Activated gamma-delta T cell treated with Interleukin-2 at 50 U/mL for 16 hours (primary cell): ENCODE measurements around the gene MRFAP1.
"Not testable (repeated sequence)": the region's sequence is repeated elsewhere in the genome, so short reads cannot be mapped to it uniquely, and the experiment has no call there.

ENCODE experiments used
- DNase-seq: peaks from one replicate; pipeline ENCODE4 v3.0.0-alpha.2; 2020

Gene MRFAP1

DNA sequence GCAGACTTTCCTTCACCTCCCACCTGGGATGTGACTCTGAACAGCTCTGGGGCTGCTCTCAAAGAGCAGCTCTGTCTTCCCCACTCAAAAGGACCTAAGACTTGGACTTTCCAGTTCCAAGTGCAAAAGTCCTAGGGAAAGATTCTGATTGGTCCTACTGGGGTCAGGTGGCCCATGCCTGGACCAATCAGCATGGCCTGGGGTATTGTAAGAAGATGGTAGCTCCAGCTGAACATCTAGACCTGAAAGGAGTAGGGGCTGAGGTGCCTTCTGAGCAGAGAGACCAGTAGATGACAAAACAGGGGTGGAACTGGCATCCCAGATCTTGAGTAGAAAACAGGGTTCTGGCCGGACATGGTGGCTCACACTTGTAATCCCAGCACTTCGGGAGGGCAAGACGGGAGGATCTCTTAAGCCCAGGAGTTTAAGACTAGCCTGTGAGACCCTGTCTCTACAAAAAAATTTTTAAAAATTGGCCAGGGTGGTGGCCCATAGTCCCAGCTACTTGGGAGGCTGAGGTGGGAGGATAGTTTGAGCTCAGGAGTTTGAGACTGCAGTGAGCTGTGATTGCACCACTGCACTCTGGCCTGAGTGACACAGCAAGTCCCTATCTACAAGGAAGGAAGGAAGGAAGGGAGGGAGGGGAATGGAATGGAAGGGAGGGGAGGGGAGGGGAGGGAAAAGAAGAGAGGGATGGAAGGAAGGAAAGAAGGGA, 27.4 kb upstream of the MRFAP1 start:
- no peak for DNase-seq

DNA sequence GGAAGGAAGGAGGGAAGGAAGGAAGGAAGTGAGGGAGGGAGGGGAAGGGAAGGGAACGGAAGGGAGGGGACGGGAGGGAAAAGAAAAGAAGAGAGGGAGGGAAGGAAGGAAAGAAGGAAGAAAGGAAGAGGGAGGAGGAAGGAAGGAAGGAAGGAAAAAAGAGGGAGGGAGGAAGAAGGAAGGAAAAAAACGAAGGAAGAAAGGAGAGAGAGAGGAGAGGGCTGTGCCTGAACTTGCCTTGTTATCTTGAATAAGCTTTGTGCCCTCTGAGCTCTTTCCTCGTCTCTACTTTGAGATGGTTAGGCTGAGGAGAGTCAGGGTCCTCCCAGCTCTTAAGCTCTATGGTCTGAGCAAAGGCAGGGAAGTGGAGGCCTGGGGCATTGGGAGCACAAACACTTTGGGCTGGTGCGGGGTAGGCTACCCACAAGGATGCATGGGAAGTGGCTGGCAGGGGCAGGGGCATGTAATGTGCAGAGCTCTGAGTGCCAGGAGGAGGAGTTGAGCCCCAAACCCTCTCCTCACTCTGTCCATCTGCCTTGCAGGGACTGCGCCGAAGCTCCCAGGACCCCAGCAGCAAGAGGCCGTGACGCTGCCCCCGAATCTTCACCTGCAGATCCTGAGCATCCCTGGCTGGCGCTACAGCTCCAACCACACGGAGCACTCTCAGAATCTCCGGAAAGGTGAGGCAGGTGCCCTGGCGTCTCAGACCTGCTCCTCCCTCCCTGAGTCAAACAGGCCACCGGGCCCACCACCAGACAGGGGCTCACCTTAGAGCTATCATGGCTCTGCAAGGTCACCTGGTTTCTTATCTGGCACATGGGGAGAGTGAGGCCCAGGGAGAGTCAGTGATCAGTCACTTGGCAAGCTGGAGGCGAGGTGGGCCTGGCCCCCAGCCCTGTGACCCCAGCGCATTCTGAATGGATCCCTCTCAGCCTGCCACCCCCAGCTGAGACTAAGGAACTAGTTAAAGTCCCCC, 26.5 kb upstream of the MRFAP1 start:
- DNase-seq: no peak

DNA sequence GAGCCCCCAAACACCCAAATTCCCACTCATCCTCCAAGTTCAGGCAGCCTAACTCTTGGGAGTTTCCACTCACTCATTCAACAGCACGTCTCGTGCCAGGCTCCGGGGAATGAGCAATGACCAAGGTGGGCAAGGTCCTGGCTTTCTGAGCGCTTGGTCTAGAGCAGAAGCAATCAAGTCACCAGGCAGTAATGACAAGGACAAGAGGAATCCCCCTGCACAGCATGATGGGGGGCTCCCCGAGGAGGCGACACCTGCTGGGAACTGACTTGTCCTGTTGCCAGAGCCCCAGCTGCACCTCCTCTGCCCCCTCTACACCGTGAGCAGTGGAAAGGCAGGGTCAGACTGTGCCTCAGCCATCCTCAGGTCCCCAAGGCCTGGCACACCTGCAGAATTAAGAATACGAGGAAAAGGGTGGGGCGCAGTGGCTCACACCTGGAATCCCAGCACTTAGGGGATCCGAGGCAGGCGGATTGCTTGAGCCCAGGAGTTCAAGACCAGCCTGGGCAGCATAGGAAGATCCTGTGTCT, 25.7 kb upstream of the MRFAP1 start:
- no peak for DNase-seq

DNA sequence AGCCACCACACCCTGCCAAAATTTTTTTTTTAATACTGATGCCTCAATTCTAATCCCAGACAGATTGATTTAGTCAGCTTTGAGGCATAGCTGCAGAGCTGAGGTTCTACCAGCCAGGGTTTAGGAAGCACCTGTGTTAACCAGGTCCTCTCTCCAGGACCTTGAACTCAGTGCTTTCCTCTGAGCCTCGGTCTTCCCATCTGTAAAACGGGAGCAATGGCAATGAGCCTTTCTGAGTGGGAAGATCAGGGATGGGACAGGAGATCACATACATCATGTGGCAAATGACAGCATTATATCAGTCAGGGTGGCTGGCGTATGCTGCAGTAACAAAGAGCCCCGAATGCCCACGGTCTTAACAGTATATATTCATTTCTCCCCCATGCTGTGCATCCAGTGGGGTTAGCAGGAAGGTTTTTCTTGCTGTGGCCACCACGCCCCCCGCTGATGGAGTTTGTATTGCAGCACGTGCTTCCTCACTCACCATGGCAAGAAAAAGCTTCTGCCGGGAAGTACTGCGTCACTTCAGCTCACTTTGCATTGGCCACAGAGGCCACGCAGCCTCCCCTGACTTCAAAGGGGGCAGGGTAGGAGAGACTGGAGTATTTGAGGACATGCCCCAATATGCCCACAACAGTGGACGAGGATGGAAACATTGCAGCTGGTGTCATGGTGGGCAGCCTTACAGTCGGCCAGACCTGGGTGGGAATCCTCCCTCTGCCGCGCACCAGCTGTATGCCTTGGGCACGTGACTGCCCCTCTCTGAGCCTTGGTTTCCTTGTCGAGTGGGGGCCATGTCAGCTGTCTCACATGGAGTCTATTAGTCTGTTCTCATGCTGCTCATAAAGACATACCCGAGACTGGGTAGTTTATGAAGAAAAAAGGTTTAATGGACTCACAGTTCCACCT, 24.1 kb upstream of the MRFAP1 start:
- DNase-seq: no peak

DNA sequence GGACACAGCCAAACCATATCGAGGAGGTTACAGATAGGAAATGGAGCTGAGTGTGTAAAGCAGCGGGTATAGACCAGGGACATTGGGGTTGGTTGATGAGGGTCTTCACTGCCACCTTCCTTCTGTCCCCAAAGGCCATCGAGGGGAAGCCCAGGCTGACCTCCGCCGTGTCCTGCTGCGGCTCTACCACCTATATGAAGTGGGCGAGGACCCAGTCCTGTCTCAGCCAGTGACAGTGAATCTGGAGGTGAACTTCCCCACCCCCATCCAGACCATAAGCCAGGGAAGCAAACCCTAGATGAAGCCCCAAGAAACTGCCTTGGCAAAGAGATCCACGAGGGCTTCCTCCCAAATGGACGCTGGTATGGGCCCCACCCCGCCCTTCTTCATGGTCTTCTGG, 23.2 kb upstream of the MRFAP1 start:
- no peak for DNase-seq

DNA sequence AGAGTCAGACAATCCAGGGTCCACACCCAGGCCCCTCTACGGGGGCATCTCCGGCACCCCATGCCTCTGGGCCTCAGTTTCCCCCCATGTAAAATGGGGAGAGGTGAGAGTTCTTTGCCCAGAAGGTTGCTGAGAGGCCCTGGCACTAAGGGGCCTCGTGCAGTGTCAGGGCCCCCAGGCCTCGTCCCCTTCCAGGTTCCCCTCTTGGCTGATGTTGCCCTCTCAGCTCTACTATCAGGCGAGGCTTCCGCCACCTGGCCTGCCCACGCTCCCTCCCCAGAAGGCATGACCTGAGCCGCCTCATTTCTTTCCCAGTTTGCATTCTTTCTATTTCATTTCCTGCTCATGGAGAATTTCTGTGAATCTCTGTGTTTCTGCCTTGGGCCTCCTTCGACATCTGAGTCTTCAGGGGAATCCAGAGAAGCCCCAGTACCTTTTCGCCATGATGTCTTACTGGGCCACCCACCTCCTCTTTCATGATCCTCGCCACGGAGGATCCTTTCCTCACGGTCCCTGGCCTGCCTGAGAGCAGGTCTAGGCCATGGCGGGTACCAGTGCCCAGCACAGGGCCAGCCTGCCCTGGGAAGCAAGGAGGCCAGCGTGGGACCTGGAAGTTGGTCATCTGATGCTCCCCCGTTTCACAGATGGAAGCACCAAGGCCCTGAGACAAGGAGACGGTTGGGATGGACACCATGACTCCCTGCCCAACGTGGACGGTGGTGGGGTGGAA, 21.9 kb upstream of the MRFAP1 start:
- no peak for DNase-seq

DNA sequence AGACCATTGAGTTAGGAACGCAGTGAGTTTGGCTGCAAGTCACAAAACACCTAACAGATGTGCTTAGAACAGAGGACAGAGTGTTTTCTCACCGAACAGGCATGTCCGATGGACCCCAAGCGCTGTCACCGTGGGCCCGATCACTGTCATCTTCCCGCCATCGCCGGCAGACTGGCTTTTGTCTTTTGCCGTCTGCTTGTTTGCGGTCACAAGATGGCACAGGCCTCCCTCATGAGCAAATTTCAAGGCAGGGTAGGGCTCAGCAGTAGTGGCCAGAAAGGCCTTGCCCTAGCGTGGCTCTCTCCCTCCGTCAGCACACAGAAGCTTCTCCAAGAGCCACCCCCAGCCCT, 21.4 kb upstream of the MRFAP1 start:
- no peak for DNase-seq

DNA sequence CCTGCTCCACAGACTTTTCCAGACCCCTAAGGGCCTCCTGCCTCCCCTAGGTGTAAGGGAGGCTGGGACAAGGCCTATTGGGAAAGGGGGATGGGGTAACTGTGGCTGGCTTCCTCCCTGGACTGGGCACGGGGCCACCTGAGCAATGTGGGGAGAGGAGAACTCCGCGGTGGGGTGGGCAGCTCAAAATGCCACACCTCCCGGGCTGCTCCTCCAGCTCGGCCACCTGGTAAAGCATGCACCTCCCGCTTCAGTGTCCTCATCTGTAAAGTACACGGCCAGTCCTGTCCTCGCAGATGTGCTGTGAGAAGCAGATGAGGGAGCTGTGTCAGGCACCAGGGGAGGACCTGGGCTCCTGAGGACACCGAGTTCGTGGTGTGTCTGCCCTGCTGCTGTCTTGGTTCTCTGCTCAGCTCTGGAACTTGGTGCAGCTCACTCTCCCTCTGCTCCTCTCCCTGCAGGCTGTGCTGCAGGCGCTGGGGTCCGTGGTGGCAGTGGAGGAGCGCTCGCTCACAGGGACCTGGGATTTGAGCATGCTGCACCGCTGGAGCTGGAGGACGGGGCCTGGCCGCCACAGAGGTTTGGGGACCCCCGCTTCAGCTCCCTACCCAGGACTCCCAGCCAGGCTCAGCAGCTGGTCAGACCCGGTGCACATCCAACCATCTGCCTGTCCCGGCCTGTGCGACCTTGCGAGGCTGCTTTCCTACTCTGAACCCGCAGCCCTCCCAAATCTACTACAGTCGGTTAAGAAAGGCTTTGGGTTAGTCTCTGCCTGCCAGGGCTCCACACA, 20.8 kb upstream of the MRFAP1 start:
- DNase-seq: no peak

DNA sequence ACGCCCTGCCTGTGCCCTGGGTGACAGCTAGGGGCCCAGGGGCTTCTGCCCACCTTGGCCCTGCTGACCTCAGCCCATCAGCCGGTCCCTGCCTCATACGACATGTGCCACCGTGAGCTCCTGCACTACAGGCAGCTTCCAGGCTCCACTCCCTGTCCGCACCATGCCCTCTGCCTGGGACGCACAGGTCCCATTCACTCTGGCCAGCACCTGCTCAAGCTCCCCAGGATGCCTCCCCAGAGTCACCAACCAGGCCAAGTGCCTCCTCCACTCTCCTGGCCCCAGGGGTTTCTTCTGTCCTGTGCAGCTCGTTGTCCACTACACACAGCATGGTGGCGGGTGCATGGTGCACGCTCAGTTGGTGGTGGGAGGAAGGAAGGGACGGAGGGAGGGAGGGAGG, 20.2 kb upstream of the MRFAP1 start:
- no peak for DNase-seq

DNA sequence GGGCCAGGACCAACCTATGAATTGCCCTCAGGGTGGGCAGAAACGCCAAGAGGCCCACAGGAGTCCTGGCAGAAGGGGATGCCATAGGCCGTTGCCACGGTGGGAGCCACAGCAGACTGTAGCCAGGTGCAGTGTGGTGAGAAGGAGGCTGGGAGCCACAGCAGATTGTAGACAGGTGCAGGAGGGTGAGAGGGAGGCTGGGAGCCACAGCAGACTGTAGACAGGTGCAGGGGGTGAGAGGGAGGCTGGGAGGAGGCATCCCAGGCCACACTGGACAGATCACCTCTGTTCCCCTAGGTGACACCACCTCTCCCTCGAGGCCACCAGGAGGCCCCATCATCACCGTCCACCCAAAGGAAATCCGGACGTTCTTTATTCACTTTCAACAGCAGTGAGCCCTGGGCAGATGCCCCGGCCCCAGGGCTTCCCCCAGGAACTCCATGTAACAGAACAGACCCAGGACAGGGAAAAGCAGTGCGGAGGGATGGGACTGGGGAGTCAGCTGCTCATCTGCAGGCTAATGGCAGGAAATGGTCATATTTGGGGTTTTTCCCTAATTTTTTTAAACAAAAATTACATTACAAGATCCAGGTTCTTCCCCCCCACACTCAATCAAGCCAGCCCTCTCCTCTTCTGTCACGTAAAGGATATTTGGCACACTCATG, 19.5 kb upstream of the MRFAP1 start:
- DNase-seq: no peak

DNA sequence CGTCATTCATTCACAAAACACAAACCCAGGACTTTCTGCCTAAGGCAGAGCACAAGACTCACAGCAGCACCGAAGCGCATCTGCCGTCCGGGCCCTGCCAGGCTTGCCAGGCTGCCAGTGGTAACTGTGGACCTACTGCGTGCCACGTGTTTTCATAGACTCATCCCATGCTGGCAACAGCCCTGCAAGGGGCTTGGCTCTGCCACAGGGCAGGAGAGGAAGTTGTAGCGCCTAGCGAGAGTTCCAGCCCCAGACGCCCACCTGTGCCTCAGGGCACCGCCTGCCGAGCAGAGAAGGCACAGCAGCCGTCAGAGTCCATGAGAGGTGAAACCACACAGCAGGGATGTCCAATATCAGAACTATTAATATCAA, 18.9 kb upstream of the MRFAP1 start:
- DNase-seq: no peak

DNA sequence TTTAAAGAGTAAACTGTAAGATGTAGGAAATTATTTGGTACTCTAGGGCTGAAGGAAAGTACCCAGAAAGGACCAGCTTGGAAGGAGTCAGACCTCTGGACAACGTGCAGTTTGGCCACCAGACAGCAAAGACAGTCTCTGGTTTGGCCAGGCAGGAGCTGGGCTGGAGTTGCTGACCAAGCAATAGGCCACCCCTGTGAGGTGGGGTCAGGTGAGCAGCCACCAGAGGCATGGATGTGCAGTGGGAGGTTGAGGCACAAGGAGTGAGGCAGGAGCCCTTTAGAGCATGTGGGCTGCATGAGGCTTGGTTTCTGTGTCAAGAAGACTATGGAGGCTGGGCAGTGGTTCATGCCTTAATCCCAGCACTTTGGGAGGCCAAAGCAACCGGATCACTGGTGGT, 17.7 kb upstream of the MRFAP1 start:
- no peak for DNase-seq

DNA sequence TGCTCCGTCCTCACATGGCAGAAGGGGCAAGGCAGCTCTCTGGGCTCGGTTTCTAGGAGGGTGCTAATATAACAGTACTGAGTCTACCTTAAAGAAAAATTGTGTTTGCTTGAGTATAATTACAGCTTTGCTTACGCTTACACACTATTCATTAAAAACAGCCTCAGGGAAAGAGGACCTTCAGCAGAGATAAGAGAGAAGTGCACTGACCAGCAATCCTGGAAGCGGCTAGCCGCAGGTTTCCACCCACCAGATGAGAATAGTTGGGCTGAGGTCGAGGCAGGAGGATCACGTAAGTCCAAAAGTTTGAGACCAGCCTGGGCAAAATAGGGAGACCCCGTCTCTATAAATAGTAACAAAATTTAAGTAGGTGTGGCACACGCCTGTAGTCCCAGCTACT, 15.2 kb upstream of the MRFAP1 start:
- DNase-seq: no peak

DNA sequence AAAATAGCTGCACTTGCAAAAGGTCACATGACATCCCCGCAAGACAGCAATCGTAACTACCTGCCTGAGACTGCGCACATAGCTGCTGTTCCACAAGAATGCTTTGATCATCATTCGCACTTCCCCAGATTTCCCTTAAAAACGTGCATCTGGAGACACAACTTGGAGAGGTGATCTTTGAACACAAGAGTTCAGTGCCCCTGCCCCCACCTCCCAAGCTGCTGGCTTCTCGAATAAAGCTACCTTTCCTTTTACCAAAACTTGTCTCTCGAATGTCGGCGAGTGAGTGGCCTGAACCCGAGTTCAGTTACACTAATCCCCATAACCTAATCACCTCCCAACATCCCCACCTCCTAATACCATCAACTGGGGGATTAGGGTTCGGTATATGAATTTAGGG, 14.4 kb upstream of the MRFAP1 start:
- DNase-seq: no peak

DNA sequence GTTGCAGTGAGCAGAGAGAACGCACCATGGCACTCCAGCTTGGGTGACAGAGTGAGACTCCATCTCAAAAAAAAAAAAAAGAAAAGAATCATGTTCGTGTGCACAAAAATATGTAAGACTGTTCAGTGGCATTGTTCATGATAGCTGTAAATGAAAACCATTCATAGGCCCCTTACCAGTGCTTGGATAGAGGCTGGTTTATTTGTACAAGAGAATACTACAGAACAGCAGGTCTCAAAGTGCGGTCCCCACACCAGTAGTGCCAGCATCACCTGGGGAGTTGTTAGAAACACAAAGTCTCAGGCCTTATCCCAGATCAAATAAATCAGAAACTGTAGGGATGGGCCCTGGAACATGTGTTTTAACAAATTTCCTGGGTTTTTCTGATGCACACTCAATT, 12.7 kb upstream of the MRFAP1 start:
- DNase-seq: no peak

DNA sequence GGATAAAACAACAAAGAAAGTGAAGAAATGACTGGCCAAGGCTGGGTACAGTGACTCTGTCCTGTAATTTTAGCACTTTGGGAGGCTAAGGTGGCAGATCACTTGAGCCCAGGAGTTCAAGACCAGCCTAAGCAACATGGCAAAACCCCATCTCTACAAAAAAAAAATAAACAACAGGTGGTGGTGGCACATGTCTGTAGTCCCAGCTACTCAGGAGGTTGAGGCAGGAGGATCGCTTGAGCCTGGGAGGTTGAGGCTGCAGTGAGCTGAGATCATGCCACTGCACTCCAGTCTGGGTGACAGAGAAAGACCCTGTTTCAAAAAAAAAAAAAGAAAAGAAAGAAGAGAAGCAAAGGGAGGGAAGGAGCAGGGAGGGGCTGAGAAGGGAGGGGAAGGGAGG, 12.0 kb upstream of the MRFAP1 start:
- not testable (repeated sequence) for DNase-seq

DNA sequence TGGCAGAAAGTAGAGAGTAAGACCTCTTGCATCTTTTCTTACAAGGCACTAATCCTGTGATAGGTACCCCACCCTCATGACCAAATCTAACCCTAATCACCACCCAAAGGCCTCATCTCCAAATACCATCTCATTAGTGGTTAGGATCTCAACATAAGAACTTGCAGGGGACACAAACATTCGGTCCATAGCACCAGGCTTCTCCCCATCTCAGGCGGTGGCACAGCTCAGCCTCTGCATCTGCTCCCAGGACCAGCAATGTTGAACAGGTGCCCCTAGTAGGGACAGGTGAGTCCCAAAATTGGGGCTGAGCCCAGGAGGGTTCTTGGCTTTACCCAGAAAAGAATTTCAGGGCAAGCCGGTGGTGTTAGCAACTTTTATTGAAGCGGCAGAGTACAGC, 8.4 kb upstream of the MRFAP1 start:
- DNase-seq: no peak

DNA sequence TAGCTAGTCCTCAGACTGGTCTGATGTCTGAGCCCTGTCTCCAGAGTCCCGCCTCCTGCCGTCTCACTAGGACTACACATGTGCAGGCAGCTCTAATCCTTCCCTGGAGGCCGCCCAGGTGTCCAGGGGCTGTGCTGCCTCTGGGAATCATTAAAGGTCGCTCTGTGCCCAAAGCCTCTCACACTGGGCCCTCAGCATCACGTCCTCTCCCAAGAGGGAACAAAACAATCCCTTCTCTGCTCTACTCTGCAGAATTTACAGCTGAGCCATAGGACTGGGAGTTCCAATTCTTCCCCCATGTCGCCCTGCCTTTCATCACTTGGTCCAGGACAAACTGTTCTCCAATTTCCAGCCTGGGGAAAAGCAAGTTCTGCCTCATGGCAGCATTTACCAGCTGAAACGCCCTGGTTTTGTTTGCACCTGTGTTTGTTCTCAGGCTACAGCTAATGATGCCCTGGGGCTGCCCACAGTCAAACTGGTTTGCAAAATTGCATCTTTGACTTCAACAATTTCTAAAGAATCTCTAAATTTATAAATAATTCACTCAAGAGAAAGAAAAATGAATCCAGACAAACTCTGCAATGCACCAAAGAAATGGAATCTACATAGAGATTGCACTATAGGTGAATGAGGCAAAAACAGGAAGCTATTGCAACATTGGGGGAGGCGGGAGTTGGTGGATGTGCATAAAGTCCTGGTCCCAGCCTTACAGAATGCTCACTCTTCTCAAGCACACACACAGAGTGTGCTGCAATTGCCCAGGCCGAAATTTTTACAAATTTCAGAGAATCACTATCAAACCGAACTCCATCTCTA, 7.2 kb upstream of the MRFAP1 start:
- DNase-seq: no peak

DNA sequence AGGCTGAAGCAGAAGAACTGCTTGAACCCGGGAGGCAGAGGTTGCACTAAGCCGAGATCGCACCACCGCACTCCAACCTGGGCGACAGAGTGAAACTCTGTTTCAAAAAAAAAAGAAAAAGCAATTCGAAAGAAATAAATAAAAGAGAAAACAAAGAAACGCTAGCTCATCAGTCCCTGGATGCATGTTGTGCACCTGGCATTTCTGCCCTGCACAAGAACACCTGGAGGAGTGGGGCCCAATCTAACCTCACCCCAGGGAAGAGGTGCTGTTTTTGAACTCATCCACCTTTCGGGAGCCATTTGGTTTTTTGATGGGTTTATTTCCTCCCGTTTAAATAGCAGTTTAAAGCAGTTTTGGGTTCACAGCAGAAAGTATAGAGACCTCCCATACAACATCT, 5.7 kb upstream of the MRFAP1 start:
- DNase-seq: no peak

DNA sequence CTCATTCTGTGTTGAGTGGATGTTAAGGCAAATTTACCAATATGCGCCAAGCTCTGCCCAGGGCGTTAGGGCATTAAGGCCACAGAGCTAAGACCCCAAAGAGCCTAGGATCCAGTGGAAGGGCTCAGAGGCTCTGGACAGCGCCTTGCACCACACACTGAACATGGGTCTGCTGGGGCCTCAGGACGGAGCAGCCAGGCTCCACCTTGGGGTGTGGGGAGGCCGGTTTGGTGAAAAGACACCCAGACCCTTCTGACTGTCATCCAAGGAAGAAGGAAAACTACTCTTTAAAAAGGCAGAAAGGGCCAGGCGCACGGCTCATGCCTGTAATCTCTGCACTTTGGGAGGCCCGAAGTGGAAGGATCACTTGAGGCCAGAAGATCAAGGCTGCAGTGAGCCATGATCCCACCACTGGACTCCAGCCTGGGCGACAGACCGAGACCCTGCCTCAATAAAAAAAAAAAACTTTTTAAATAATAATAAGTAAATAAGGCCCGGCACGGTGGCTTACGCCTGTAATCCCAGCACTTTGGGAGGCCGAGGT, 1.3 kb upstream of the MRFAP1 start:
- no peak for DNase-seq
